HUES48 (cell line): ENCODE data around the gene NFKBIA.
"Not testable (repeated sequence)": the region's sequence is repeated elsewhere in the genome, so short reads cannot be mapped to it uniquely, and the experiment has no call there.

ENCODE experiments used
- H3K27ac ChIP-seq: one replicate; pipeline ENCODE4 v1.7.0; 2013; ENCODE audit warnings: low read depth, low read length, inconsistent platforms
- H3K27me3 ChIP-seq: 2 replicates; pipeline ENCODE4 v1.6.1; 2013; ENCODE audit warnings: mild to moderate bottlenecking, low read length; ENCODE audit not compliant: control insufficient read depth, insufficient read depth
- H3K36me3 ChIP-seq: 2 replicates; pipeline ENCODE4 v1.6.1; 2013; ENCODE audit warnings: low read length; ENCODE audit not compliant: control insufficient read depth, insufficient read depth
- H3K4me1 ChIP-seq: 2 replicates; pipeline ENCODE4 v1.6.1; 2013; ENCODE audit warnings: mild to moderate bottlenecking, low read length; ENCODE audit not compliant: control insufficient read depth, insufficient read depth
- H3K4me3 ChIP-seq: 2 replicates; pipeline ENCODE4 v1.5.1; 2013; ENCODE audit warnings: mild to moderate bottlenecking, low read depth, low read length
- H3K9ac ChIP-seq: 2 replicates; pipeline ENCODE4 v1.6.1; 2013; ENCODE audit warnings: mild to moderate bottlenecking, low read depth, low read length, moderate library complexity
- H3K9me3 ChIP-seq: 2 replicates; pipeline ENCODE4 v1.6.1; 2013; ENCODE audit warnings: low read length; ENCODE audit not compliant: control insufficient read depth, insufficient read depth

NFKBIA gene

DNA sequence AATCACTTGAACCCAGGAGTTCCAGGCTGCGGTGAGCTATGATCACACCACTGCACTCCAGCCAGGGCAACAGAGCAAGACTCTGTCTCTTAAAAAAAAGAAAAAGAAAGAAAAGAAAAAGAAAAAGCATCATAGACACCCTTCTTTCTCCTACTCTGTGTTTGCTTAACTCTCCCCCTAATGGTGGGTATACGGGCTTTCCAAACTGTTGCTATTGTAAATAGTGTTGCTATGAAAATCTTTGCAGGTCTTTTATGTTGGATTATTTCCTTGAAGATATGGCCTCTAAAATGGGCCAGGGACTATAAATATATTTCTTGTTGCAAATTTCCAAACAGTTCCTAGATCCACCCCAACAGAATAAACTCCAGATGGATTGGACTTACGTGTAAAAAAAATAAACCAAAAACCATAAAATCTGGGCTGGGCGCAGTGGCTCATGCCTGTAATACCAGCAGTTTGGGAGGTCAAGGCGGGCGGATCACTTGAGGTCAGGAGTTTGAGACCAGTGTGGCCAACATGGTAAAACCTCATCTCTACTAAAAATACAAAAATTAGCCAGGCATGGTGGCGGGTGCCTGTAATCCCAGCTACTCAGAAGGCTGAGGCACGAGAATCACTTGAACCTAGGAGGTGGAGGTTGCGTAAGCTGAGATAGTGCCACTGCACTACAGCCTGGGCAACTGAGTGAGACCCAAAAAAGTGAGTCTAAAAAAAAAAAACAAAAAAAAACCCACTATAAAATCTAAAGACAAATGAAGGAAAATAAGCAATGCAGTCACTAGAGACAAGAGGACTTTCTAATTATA is 25.9 kb downstream of the NFKBIA start:
- Histone ChIP-seq H3K27me3 (no peaks in the 10 kb centered on the region), H3K36me3 (no peaks in the 10 kb centered on the region), H3K4me1 (peaks cover 3% of the 10 kb centered on the region; the same call in 1 of the 2 replicates), H3K27ac (no peak overlapping the region), H3K4me3 (no peak overlapping the region), H3K9ac (no peak overlapping the region), H3K9me3 (no peaks in the 10 kb centered on the region)

GRCh38 chr14:35375558-35376025 is 29.0 kb downstream of the NFKBIA start:
- Histone ChIP-seq H3K9me3 (no peaks in the 10 kb centered on the region), H3K4me1 (peaks cover 3% of the 10 kb centered on the region; the same call in 1 of the 2 replicates), H3K4me3 (no peak overlapping the region), H3K9ac (no peak overlapping the region), H3K36me3 (no peaks in the 10 kb centered on the region), H3K27ac (no peak overlapping the region), H3K27me3 (no peaks in the 10 kb centered on the region)

GRCh38 chr14:35374263-35374712 is 30.3 kb downstream of the NFKBIA start:
- no peaks in the 10 kb centered on the region for H3K27me3 ChIP-seq
- no peak overlapping the region for H3K9ac ChIP-seq
- H3K36me3 ChIP-seq: no peaks in the 10 kb centered on the region
- H3K4me3 ChIP-seq: no peak overlapping the region
- H3K9me3 ChIP-seq: no peaks in the 10 kb centered on the region
- H3K27ac ChIP-seq: no peak overlapping the region
- peaks cover 3% of the 10 kb centered on the region; the same call in 1 of the 2 replicates for H3K4me1 ChIP-seq

- not testable (repeated sequence) for H3K9me3 ChIP-seq, H3K27me3 ChIP-seq, H3K36me3 ChIP-seq, H3K27ac ChIP-seq, H3K4me3 ChIP-seq, H3K9ac ChIP-seq
- H3K4me1 ChIP-seq: peaks cover 10% of the 10 kb centered on the region
Observed at GRCh38 chr14:35373208-35373607, 31.3 kb downstream of the NFKBIA start.

GRCh38 chr14:35370969-35371368 is 33.6 kb downstream of the NFKBIA start:
- Histone ChIP-seq H3K4me3 (no peak overlapping the region), H3K27ac (no peak overlapping the region), H3K9me3 (no peaks in the 10 kb centered on the region), H3K27me3 (no peaks in the 10 kb centered on the region), H3K4me1 (peaks cover 24% of the 10 kb centered on the region), H3K36me3 (no peaks in the 10 kb centered on the region), H3K9ac (no peak overlapping the region)

GRCh38 chr14:35369701-35370191 is 34.8 kb downstream of the NFKBIA start:
- no peak overlapping the region for H3K9ac ChIP-seq
- no peak overlapping the region for H3K27ac ChIP-seq
- H3K27me3 ChIP-seq: no peaks in the 10 kb centered on the region
- no peaks in the 10 kb centered on the region for H3K9me3 ChIP-seq
- no peak overlapping the region for H3K4me3 ChIP-seq
- no peaks in the 10 kb centered on the region for H3K36me3 ChIP-seq
- peaks cover 24% of the 10 kb centered on the region for H3K4me1 ChIP-seq

DNA sequence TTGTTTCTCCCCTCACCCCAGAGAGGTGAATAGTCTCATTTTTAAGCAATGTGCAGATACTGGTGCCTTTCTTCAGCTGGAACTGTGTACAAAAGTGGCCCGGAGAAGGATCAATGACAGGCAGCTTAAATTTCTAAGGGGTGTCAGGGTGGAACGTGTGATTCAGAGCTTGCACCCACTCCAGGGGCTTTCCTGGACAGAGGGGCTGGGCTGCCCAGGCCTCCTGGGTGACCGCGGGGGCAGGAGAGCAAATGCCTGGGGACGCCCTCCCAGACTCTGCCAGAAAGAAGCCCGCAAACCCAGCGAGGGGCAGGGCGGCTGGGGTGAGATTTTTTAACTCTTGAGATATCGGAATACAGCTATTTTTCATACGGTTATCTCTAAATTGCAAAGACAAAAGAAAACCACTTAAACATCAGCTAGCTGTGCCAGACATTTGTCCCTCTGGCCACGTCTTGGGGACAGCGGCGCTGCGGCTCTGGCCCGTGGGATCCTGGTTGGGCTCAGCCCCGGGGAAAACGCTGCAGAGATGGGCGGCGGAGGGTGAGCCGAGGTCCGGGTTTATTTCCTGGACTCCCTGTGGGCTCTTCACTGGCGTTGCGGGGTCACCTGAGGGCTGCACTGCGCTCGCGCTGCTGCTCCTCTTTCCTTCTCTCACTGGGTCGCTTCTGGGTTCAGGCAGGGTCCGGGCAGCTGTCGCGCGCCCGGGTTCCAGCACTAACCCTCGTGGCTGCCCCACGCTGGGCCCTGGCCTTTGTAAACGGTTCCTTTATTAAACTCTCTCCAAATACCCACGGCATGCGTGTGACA is 35.8 kb downstream of the NFKBIA start:
- Histone ChIP-seq H3K27ac (no peak overlapping the region), H3K4me1 (peaks cover 21% of the 10 kb centered on the region), H3K9ac (no peak overlapping the region)

DNA sequence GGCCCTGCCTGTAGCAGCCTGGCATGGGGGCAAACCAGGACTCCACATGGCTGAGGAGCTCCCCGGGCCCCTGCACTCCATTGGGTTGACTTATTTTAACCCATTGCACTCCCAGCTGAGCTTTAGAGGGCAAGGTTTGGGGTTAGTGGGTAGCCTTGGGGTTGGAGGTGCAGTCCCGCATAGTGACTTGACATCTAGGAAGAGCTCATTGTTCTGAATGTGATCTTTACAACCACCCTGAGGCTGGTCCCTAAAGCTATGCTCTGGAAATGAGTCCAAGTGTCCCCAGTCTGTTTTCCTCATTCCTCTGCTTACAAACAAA is 36.4 kb downstream of the NFKBIA start:
- no peaks in the 10 kb centered on the region for H3K27me3 ChIP-seq
- no peak overlapping the region for H3K9ac ChIP-seq
- H3K4me3 ChIP-seq: no peak overlapping the region
- H3K27ac ChIP-seq: peak overlapping the region; percentile 5
- H3K4me1 ChIP-seq: peaks cover 21% of the 10 kb centered on the region
- H3K36me3 ChIP-seq: no peaks in the 10 kb centered on the region
- H3K9me3 ChIP-seq: no peaks in the 10 kb centered on the region

More for the DNA sequence above, 35.8 kb downstream of the NFKBIA start:
- no peaks in the 10 kb centered on the region for H3K9me3 ChIP-seq
- H3K36me3 ChIP-seq: no peaks in the 10 kb centered on the region
- H3K4me3 ChIP-seq: no peak overlapping the region
- no peaks in the 10 kb centered on the region for H3K27me3 ChIP-seq

GRCh38 chr14:35367056-35367372 is 37.5 kb downstream of the NFKBIA start:
- Histone ChIP-seq H3K9ac (no peak overlapping the region), H3K9me3 (no peaks in the 10 kb centered on the region), H3K27ac (no peak overlapping the region), H3K36me3 (no peaks in the 10 kb centered on the region), H3K27me3 (no peaks in the 10 kb centered on the region), H3K4me3 (no peak overlapping the region), H3K4me1 (peaks cover 21% of the 10 kb centered on the region)

- Histone ChIP-seq H3K4me3 (no peak overlapping the region), H3K9me3 (no peaks in the 10 kb centered on the region), H3K36me3 (no peaks in the 10 kb centered on the region), H3K4me1 (peaks cover 21% of the 10 kb centered on the region), H3K27ac (no peak overlapping the region), H3K9ac (no peak overlapping the region), H3K27me3 (no peaks in the 10 kb centered on the region)
Observed at GRCh38 chr14:35366521-35366976, 38.0 kb downstream of the NFKBIA start.

DNA sequence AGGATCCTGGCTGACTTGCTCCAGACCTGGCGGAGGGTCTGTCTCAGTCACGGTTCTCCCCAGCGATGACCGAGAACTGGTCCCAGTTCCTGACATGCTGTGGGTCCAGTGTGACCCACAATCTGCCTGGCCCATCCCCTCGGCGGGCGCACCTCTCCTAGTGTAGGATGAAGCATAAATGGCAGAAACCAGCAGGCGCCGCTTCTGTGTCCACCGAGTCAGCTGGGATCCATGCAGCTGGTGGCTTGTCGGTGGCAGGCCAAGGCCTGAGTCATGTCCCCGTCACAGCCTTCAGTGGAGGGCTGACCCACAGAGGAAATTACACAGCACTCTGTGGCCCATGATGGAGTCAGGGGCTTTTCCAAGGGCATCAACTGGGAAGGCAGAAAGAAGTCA is 38.5 kb downstream of the NFKBIA start:
- Histone ChIP-seq H3K9ac (no peak overlapping the region), H3K4me1 (peaks cover 21% of the 10 kb centered on the region), H3K9me3 (no peaks in the 10 kb centered on the region), H3K27ac (no peak overlapping the region), H3K27me3 (no peaks in the 10 kb centered on the region), H3K36me3 (no peaks in the 10 kb centered on the region), H3K4me3 (no peak overlapping the region)
